H9 (cell line): ENCODE results near the gene FAM219A. TPM values are rescaled to one million over a fixed set of nuclear protein-coding genes. Genes with fewer than 3 reads are reported as not detected.

Experiments
- DNase-seq: peaks from one replicate; pipeline ENCODE4 v3.0.0-alpha.2; 2017
- H2AFZ ChIP-seq: one replicate; pipeline ENCODE4 v1.6.1; 2013; ENCODE audit warnings: mild to moderate bottlenecking, low read length, control low read depth, moderate library complexity
- H2AK5ac ChIP-seq: 2 replicates; pipeline ENCODE4 v1.6.1; 2013; ENCODE audit warnings: low read length, control low read depth, mixed read lengths; ENCODE audit not compliant: insufficient read length
- H2BK120ac ChIP-seq: one replicate; pipeline ENCODE4 v1.6.1; 2013; ENCODE audit warnings: low read depth, mild to moderate bottlenecking, low read length, control low read depth, inconsistent platforms; ENCODE audit not compliant: poor library complexity, severe bottlenecking
- H2BK12ac ChIP-seq: 2 replicates; pipeline ENCODE4 v1.6.1; 2013; ENCODE audit warnings: low read length, control low read depth, mixed read lengths, low read depth; ENCODE audit not compliant: insufficient read length
- H2BK15ac ChIP-seq: 2 replicates; pipeline ENCODE4 v1.6.1; 2013; ENCODE audit warnings: low read depth, low read length, control low read depth
- H2BK20ac ChIP-seq: one replicate; pipeline ENCODE4 v1.6.1; 2013; ENCODE audit warnings: low read depth, mild to moderate bottlenecking, low read length, control low read depth, inconsistent platforms; ENCODE audit not compliant: poor library complexity, severe bottlenecking
- H2BK5ac ChIP-seq: 2 replicates; pipeline ENCODE4 v1.6.1; 2013; ENCODE audit warnings: low read length, control low read depth, mixed read lengths; ENCODE audit not compliant: insufficient read length
- H3K14ac ChIP-seq: 2 replicates; pipeline ENCODE4 v1.6.1; 2013; ENCODE audit warnings: low read length, control low read depth; ENCODE audit not compliant: insufficient read depth
- H3K18ac ChIP-seq: 2 replicates; pipeline ENCODE4 v1.6.1; 2013; ENCODE audit warnings: low read depth, mild to moderate bottlenecking, mixed read lengths, low read length, control low read depth; ENCODE audit not compliant: insufficient read length
- H3K23ac ChIP-seq: 2 replicates; pipeline ENCODE4 v1.6.1; 2013; ENCODE audit warnings: low read length, control low read depth, mixed read lengths, low read depth; ENCODE audit not compliant: insufficient read length
- H3K23me2 ChIP-seq: 2 replicates; pipeline ENCODE4 v1.6.1; 2013; ENCODE audit warnings: low read depth, mild to moderate bottlenecking, mixed read lengths, low read length, control low read depth; ENCODE audit not compliant: insufficient read length, poor library complexity, severe bottlenecking
- H3K27ac ChIP-seq: 2 replicates; pipeline ENCODE4 v1.5.1; 2013; ENCODE audit warnings: low read length, control low read depth, mixed read lengths, low read depth; ENCODE audit not compliant: insufficient read length
- H3K27me3 ChIP-seq: 2 replicates; pipeline ENCODE4 v1.6.1; 2013; ENCODE audit warnings: low read length, control low read depth, inconsistent platforms; ENCODE audit not compliant: insufficient read depth
- H3K4ac ChIP-seq: 2 replicates; pipeline ENCODE4 v1.6.1; 2013; ENCODE audit warnings: low read depth, mild to moderate bottlenecking, control low read depth, inconsistent platforms, low read length, moderate library complexity
- H3K4me1 ChIP-seq: 2 replicates; pipeline ENCODE4 v1.6.1; 2013; ENCODE audit warnings: low read length, control low read depth, inconsistent platforms; ENCODE audit not compliant: insufficient read depth
- H3K4me2 ChIP-seq: 2 replicates; pipeline ENCODE4 v1.6.1; 2013; ENCODE audit warnings: low read length, control low read depth, mixed read lengths; ENCODE audit not compliant: insufficient read length, insufficient read depth
- H3K56ac ChIP-seq: 2 replicates; pipeline ENCODE4 v1.6.1; 2013; ENCODE audit warnings: low read depth, mild to moderate bottlenecking, mixed read lengths, low read length, control low read depth; ENCODE audit not compliant: insufficient read length
- H3K79me1 ChIP-seq: 2 replicates; pipeline ENCODE4 v1.6.1; 2013; ENCODE audit warnings: low read depth, mild to moderate bottlenecking, moderate library complexity, low read length, control low read depth, inconsistent platforms; ENCODE audit not compliant: insufficient read depth, poor library complexity, severe bottlenecking
- H3K79me2 ChIP-seq: 2 replicates; pipeline ENCODE4 v1.6.1; 2013; ENCODE audit warnings: low read length, control low read depth, inconsistent platforms; ENCODE audit not compliant: insufficient read depth
- H3K9ac ChIP-seq: 2 replicates; pipeline ENCODE4 v1.6.1; 2013; ENCODE audit warnings: low read length, control low read depth, mixed read lengths; ENCODE audit not compliant: insufficient read length; ENCODE audit errors: extremely low read depth
- H3K9me3 ChIP-seq: one replicate; pipeline ENCODE4 v1.6.1; 2013; ENCODE audit warnings: low read depth, low read length, inconsistent platforms; ENCODE audit not compliant: control insufficient read depth
- H3T11ph ChIP-seq: one replicate; pipeline ENCODE4 v1.6.1; 2013; ENCODE audit warnings: mild to moderate bottlenecking, low read length, control low read depth, inconsistent platforms
- H4K20me1 ChIP-seq: one replicate; pipeline ENCODE4 v1.6.1; 2013; ENCODE audit not compliant: control insufficient read depth, insufficient read length, insufficient read depth
- H4K5ac ChIP-seq: 2 replicates; pipeline ENCODE4 v1.6.1; 2013; ENCODE audit warnings: low read depth, mild to moderate bottlenecking, mixed read lengths, low read length, control low read depth; ENCODE audit not compliant: insufficient read length
- H4K8ac ChIP-seq: replicated peaks from 2 replicates; pipeline ENCODE4 v1.6.1; 2013; ENCODE audit warnings: low read length, control low read depth, mixed read lengths, low read depth; ENCODE audit not compliant: insufficient read length
- H4K91ac ChIP-seq: 2 replicates; pipeline ENCODE4 v1.6.1; 2013; ENCODE audit warnings: low read depth, mild to moderate bottlenecking, moderate library complexity, mixed read lengths, low read length, control low read depth; ENCODE audit not compliant: insufficient read length
- H3K27ac Mint-ChIP-seq, 3 experiments: 2 replicates in 2 of 3; 3 replicates in 1 of 3; pipeline ENCODE4 v1.8.0; 2020 to 2021; ENCODE audit warnings: mixed read lengths in 3 of 3, mild to moderate bottlenecking in 1 of 3, moderate library complexity in 1 of 3
- H3K27me3 Mint-ChIP-seq: 2 replicates; pipeline ENCODE4 v1.8.0; 2021; ENCODE audit warnings: low read depth, mild to moderate bottlenecking, moderate library complexity, mixed read lengths
- H3K36me3 Mint-ChIP-seq, 3 experiments: 2 replicates in 2 of 3; 3 replicates in 1 of 3; pipeline ENCODE4 v1.8.0; 2020 to 2021; ENCODE audit warnings: low read depth in 3 of 3, mixed read lengths in 3 of 3; ENCODE audit not compliant: insufficient read depth in 1 of 3
- H3K4me1 Mint-ChIP-seq, 2 experiments: 2 replicates each; pipeline ENCODE4 v1.8.0; 2020; ENCODE audit warnings: mixed read lengths in 2 of 2
- H3K4me3 Mint-ChIP-seq, 2 experiments: 2 replicates in 1 of 2; 3 replicates in 1 of 2; pipeline ENCODE4 v1.8.0; 2020 to 2021; ENCODE audit warnings: mild to moderate bottlenecking in 2 of 2, mixed read lengths in 2 of 2, moderate library complexity in 1 of 2
- H3K9me3 Mint-ChIP-seq, 2 experiments: 2 replicates in 1 of 2; 3 replicates in 1 of 2; pipeline ENCODE4 v1.8.0; 2020; ENCODE audit warnings: mild to moderate bottlenecking in 2 of 2, mixed read lengths in 2 of 2, moderate library complexity in 1 of 2
- CTCF ChIP-seq: fragments of 200-600 bp; sonication (generic); conservative IDR thresholded peaks from 3 replicates; pipeline ENCODE4 v1.8.0; 2021; ENCODE audit warnings: antibody characterized with exemption, mild to moderate bottlenecking
- total RNA-seq: library from RNA; stranded (reverse); gene quantifications from 2 replicates; pipeline ENCODE4 v1.2.1, GENCODE V29; 2021

Gene FAM219A
- total RNA-seq, 1 experiment from 2014 or later = 16.7 TPM

DNA sequence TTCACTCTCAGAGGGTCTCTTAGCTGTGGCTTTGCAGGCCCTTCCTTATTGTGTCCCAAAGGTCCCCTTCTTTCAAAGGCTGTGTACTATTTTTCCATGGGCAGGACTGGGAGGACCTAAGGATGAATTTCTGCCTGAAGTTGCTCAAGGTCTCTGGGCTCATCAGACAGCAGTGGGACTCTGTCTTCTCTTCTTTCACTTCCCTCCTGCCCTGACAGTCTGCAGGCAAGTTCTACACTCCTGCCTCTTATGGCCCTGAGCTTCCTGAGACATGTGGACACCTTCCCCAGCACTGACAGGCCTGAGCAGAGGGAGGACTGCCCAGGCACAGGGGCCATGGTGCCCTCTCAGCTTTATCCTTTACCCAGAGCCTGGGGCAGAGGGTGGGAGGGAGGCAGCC, 49.6 kb upstream of the FAM219A start:
- no peak for TF ChIP-seq CTCF
- Histone ChIP-seq H3K27ac (no peak overlapping the region), H2AFZ (no peak overlapping the region), H3K27me3 (no peaks in the 10 kb centered on the region), H3K79me1 (no peaks in the 10 kb centered on the region), H3K23ac (no peak overlapping the region), H4K20me1 (no peaks in the 10 kb centered on the region), H2BK5ac (no peak overlapping the region), H3K9ac (no peak overlapping the region), H3K4me1 (peaks cover 11% of the 10 kb centered on the region; the same call in 1 of the 2 replicates), H3K4me2 (no peak overlapping the region), H3K79me2 (no peaks in the 10 kb centered on the region), H3K18ac (no peak overlapping the region), H3K14ac (no peak overlapping the region), H3K56ac (no peak overlapping the region), H4K5ac (no peak overlapping the region), H4K91ac (no peak overlapping the region), H2AK5ac (no peak overlapping the region), H2BK15ac (no peak overlapping the region), H3K4ac (no peak overlapping the region), H3K9me3 (no peaks in the 10 kb centered on the region), H2BK12ac (no peak overlapping the region), H2BK20ac (no peak overlapping the region), H2BK120ac (no peak overlapping the region), H3T11ph (no peak overlapping the region), H4K8ac (no peak overlapping the region), H3K23me2 (no peaks in the 10 kb centered on the region)
- H3K4me3 Mint-ChIP-seq = no peak overlapping the region
- peaks cover 23 to 33% of the 10 kb centered on the region in 2 experiments for H3K4me1 Mint-ChIP-seq
- no peaks in the 10 kb centered on the region for H3K36me3 Mint-ChIP-seq
- H3K9me3 Mint-ChIP-seq = no peaks in the 10 kb centered on the region
- no peak for DNase-seq
- H3K27ac Mint-ChIP-seq = no peak overlapping the region
- H3K27me3 Mint-ChIP-seq = peaks cover 3% of the 10 kb centered on the region; the same call in 1 of the 2 replicates
